ENCODE results near the gene RNF168.

- TF ChIP-seq POLR2A (IDR thresholded peaks at IDR 0.05) (no peak), CTCF (IDR thresholded peaks at IDR 0.05) (no peak)
Observed at GRCh38 chr3:196533260-196533681, 29.7 kb upstream of the RNF168 start.

Data from heart left ventricle (tissue), 13 donors.